Activated CD4-positive, alpha-beta memory T cell treated with anti-CD3 and anti-CD28 coated beads, Interleukin-2, amount 10 ng/mL, durations not matched to agents 7 days and 5 days (primary cell): ENCODE results near the gene MT1H. TPM values are rescaled to one million over a fixed set of nuclear protein-coding genes. Genes with fewer than 3 reads are reported as not detected.
"Not testable (repeated sequence)": the region's sequence is repeated elsewhere in the genome, so short reads cannot be mapped to it uniquely, and the experiment has no call there.

Experiments used
- CTCF ChIA-PET: fragments of 350-600 bp; sonication (Branson Sonifier 250); formaldehyde crosslinking; loops from one replicate; lab custom pipeline; 2021; ENCODE audit warnings: antibody characterized with exemption, inconsistent platforms; lab: Charles Lee
- POLR2A ChIA-PET: fragments of 350-600 bp; sonication (Branson Sonifier 250); formaldehyde crosslinking; loops from one replicate; lab custom pipeline; 2021; ENCODE audit warnings: antibody characterized with exemption; lab: Charles Lee
- DNase-seq: peaks from one replicate; pipeline ENCODE4 v3.0.0-alpha.2; 2020
- H3K27ac Mint-ChIP-seq: one replicate; pipeline ENCODE4 v1.8.0; 2021; ENCODE audit warnings: mild to moderate bottlenecking, mixed read lengths
- H3K27me3 Mint-ChIP-seq: one replicate; pipeline ENCODE4 v1.8.0; 2021; ENCODE audit warnings: mixed read lengths
- H3K36me3 Mint-ChIP-seq: one replicate; pipeline ENCODE4 v1.8.0; 2021; ENCODE audit warnings: low read depth, mixed read lengths
- H3K4me1 Mint-ChIP-seq: one replicate; pipeline ENCODE4 v1.8.0; 2021; ENCODE audit warnings: mixed read lengths
- H3K4me3 Mint-ChIP-seq: one replicate; pipeline ENCODE4 v1.8.0; 2021; ENCODE audit warnings: mild to moderate bottlenecking, mixed read lengths
- H3K9me3 Mint-ChIP-seq: one replicate; pipeline ENCODE4 v1.8.0; 2021; ENCODE audit warnings: mixed read lengths
- total RNA-seq, 2 experiments: library from RNA; stranded (reverse); gene quantifications; one replicate each; pipeline ENCODE4 v1.2.3, GENCODE V29; 2021

The MT1H gene
- total RNA-seq, 2 experiments from 2014 or later = not detected

DNA sequence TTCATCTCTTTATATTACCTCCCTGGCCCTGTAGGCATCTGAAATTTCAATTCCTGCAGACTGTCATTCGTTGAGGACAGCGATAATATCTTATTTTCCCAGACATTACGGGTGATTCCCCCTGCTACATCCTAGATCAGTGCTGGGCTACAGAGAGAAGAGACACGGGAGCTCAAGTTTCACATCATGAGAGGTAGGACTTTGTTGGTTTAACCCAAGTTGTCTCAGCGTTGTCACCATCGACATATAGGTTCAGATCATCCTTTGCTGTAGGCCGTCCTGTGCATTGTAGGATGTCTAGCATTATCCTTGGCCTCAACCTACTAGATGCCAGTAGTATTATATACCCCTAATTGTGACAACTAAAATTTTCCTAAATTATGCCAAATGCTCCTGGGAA, 31.9 kb downstream of the MT1H start:
- H3K9me3 Mint-ChIP-seq = no peaks in the 10 kb centered on the region

DNA sequence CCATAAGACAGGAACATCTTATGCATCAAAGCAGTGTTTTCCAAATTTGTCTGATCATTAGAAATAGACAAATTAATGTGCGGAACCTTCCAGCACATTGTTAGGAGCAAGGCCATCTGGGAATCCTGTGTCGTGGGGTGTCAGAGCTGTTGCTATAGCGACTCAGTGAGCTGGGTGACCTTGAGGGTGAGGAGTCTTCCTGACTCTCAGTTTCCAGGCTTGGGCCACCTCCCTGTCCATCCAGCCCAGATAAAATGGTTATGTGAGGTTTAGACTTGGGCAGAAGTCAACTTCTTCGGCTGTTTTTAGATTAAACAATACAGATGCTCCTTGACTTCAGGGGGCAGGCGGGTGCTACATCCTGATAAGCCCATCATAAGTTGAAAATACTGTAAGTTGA, 33.2 kb downstream of the MT1H start:
- Mint-ChIP-seq H3K4me1 (peaks cover 10% of the 10 kb centered on the region), H3K9me3 (no peaks in the 10 kb centered on the region), H3K4me3 (no peak overlapping the region), H3K27ac (no peak overlapping the region), H3K36me3 (no peaks in the 10 kb centered on the region), H3K27me3 (no peaks in the 10 kb centered on the region)
- no peak for DNase-seq
- ChIA-PET CTCF (interaction anchor here (0.7 to 4.6 kb wide), 30 partner anchors 8 to 385 kb away, joined by 3 to 107 read pairs (median 6); partner anchors contain the start of genes MT1E, MT1X, MT2A and NUDT21), POLR2A (interaction anchor here (1.6 to 3.1 kb wide), 4 partner anchors 20 to 189 kb away, joined by 4 to 20 read pairs (median 13); partner anchors contain the start of genes MT1X and MT2A)

More for the DNA sequence above, 31.9 kb downstream of the MT1H start:
- POLR2A ChIA-PET = interaction anchor here (0.5 to 3.1 kb wide), 13 partner anchors 15 to 250 kb away, joined by 3 to 20 read pairs (median 5); partner anchors contain the start of genes MT1X, MT2A, NUDT21 and OGFOD1
- Mint-ChIP-seq H3K4me3 (no peak overlapping the region), H3K4me1 (peaks cover 8% of the 10 kb centered on the region), H3K27ac (no peak overlapping the region), H3K27me3 (peaks cover 3% of the 10 kb centered on the region), H3K36me3 (no peaks in the 10 kb centered on the region)
- CTCF ChIA-PET = interaction anchor here (0.7 to 4.6 kb wide), 57 partner anchors 9 to 484 kb away, joined by 3 to 107 read pairs (median 5); partner anchors contain the start of genes MT1E, MT1F, MT1H and MT1X
- no peak for DNase-seq

DNA sequence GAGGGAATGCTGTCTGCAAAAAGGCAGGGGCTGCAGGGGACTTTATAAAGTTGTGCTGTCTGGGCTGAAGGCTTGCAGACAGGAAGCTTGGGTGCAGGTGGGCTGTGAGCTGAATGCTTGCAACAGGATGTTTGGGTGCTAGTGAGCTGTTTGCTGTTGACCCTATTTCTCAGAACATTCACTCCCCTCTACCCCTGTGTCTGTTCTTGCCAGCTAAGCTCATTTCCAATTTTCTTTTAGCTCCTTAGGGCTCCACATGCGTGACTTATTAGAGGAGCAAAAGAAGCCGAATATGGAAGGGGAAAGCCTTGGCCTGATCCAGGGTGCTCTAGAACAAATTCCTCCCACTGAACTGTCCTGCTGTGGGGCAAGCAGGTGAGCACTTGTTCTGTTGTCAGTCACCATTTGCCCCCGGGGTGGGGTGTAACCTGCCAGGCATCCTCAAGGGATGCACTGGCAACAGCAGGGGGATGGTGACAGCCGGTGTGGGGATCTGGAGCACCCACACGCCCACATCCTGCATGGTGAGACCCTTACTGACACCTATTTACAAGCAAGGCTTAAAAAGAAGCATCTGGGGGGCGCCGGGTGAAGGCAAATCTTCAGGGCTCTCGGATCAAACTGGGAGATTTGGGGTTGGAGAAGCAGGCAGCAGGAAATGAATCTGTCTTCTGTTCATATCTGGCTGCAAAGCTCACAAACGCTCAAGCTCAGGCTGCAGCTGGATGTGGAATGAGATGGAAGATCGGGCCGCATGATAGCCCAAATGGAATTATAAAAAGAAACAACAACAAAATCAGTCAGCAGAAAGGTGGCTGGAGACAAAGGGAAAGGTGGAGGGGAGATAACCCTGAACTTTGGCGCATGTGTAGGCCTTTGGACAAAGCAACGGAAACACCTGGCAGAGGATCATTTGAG, 39.2 kb downstream of the MT1H start:
- POLR2A ChIA-PET = interaction anchor here (1.3 to 1.7 kb wide), 4 partner anchors 13 to 258 kb away, joined by 3 to 7 read pairs (median 4); partner anchors contain the start of genes MT1X, NUDT21 and OGFOD1
- Mint-ChIP-seq H3K36me3 (no peaks in the 10 kb centered on the region), H3K9me3 (no peaks in the 10 kb centered on the region), H3K4me1 (peaks cover 17% of the 10 kb centered on the region), H3K27me3 (peaks cover 2% of the 10 kb centered on the region), H3K4me3 (no peak overlapping the region), H3K27ac (peak overlapping the region; percentile 40)
- CTCF ChIA-PET = interaction anchor here (0.6 to 1.6 kb wide), 4 partner anchors 11 to 1149 kb away, joined by 3 to 4 read pairs (median 4); no protein-coding TSS in a partner anchor
- DNase-seq = peak; percentile 38

DNA sequence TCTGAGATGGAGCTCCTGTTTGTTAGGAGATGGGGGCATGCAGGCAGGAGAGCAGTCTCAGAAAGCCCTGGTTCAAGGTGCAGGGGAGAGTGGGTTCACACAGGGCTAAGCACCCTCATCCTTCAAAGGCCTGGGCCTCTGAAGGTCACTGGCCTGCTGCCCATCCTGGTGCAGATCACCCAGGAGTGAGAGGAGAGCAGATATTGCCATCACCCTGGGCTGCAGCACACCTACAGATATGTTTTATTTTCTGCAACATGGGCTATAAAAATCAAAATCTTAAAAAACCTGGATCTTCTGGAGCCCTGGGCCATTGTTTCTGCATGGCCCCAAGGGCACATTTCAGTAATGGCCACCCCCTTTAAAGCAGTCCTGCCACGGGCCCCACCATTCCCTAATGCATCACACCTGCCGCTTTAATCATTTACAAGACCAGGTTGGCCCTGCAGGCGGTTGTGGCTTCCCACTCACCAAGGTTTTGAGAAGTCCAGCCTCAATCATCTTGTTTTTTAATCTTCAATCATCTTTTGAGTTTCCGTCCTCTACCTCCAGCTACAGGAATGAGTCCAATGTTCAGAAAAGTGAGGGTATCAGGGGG, 39.9 kb downstream of the MT1H start:
- Mint-ChIP-seq H3K36me3 (no peaks in the 10 kb centered on the region), H3K4me3 (no peak overlapping the region), H3K4me1 (peaks cover 17% of the 10 kb centered on the region), H3K27me3 (peaks cover 2% of the 10 kb centered on the region), H3K27ac (no peak overlapping the region), H3K9me3 (no peaks in the 10 kb centered on the region)
- ChIA-PET CTCF (interaction anchor here (1.6 kb wide), 1 partner anchor 133 kb away, joined by 4 read pairs; no protein-coding TSS in a partner anchor), POLR2A (interaction anchor here (0.9 to 1.7 kb wide), 3 partner anchors 19 to 222 kb away, joined by 3 to 7 read pairs (median 4); partner anchors contain the start of gene MT1X)
- no peak for DNase-seq

- no peaks in the 10 kb centered on the region for H3K9me3 Mint-ChIP-seq
- H3K27me3 Mint-ChIP-seq = peaks cover 2% of the 10 kb centered on the region
- no peak for DNase-seq
- H3K4me3 Mint-ChIP-seq = no peak overlapping the region
- ChIA-PET POLR2A (interaction anchor here (0.9 kb wide), 1 partner anchor 221 kb away, joined by 3 read pairs; no protein-coding TSS in a partner anchor), CTCF (interaction anchor here (1.5 kb wide), 1 partner anchor 8 kb away, joined by 8 read pairs; no protein-coding TSS in a partner anchor)
- H3K36me3 Mint-ChIP-seq = no peaks in the 10 kb centered on the region
- no peak overlapping the region for H3K27ac Mint-ChIP-seq
- H3K4me1 Mint-ChIP-seq = peaks cover 17% of the 10 kb centered on the region
Measured at GRCh38 chr16:56710181-56710737, 40.6 kb downstream of the MT1H start.

DNA sequence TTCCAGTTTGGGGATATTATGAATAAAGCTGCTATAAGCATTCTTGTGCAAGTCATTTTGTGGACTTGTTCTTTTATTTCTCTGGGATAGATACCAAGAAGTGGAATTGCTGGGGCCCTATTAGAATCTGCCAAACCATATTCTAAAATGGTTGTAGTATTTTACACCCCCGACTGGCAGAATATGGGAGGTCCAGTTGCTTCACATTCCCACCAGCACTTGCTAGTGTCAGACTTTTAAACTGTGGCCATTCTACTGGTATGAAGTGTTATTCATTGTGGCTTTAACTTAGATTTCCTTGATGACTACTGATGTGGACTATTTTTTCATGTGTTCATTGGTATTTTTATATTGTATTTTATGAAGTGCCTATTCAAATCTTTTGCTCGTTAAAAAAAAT, 42.2 kb downstream of the MT1H start:
- no peak overlapping the region for H3K27ac Mint-ChIP-seq

GRCh38 chr16:56713794-56714193, 44.2 kb downstream of the MT1H start:
- POLR2A ChIA-PET = no interaction called here
- no peaks in the 10 kb centered on the region for H3K36me3 Mint-ChIP-seq
- CTCF ChIA-PET = interaction anchor here (1.4 kb wide), 1 partner anchor 12 kb away, joined by 4 read pairs; no protein-coding TSS in a partner anchor
- peaks cover 3% of the 10 kb centered on the region for H3K27me3 Mint-ChIP-seq
- no peak overlapping the region for H3K27ac Mint-ChIP-seq
- no peak for DNase-seq
- no peaks in the 10 kb centered on the region for H3K9me3 Mint-ChIP-seq
- H3K4me3 Mint-ChIP-seq = no peak overlapping the region
- H3K4me1 Mint-ChIP-seq = peaks cover 7% of the 10 kb centered on the region

More for the DNA sequence above, 42.2 kb downstream of the MT1H start:
- DNase-seq = no peak
- H3K27me3 Mint-ChIP-seq = peaks cover 2% of the 10 kb centered on the region
- no peak overlapping the region for H3K4me3 Mint-ChIP-seq
- H3K9me3 Mint-ChIP-seq = no peaks in the 10 kb centered on the region
- POLR2A ChIA-PET = no interaction called here
- H3K36me3 Mint-ChIP-seq = no peaks in the 10 kb centered on the region
- CTCF ChIA-PET = no interaction called here
- H3K4me1 Mint-ChIP-seq = peaks cover 17% of the 10 kb centered on the region

GRCh38 chr16:56715126-56715525, 45.5 kb downstream of the MT1H start:
- H3K4me3 Mint-ChIP-seq = no peak overlapping the region
- POLR2A ChIA-PET = no interaction called here
- CTCF ChIA-PET = interaction anchor here (2.9 kb wide), 1 partner anchor 14 kb away, joined by 18 read pairs; no protein-coding TSS in a partner anchor
- H3K27me3 Mint-ChIP-seq = peaks cover 4% of the 10 kb centered on the region
- no peak overlapping the region for H3K27ac Mint-ChIP-seq
- H3K4me1 Mint-ChIP-seq = no peaks in the 10 kb centered on the region
- DNase-seq = no peak
- H3K9me3 Mint-ChIP-seq = no peaks in the 10 kb centered on the region
- no peaks in the 10 kb centered on the region for H3K36me3 Mint-ChIP-seq

GRCh38 chr16:56716761-56717160, 47.1 kb downstream of the MT1H start:
- Mint-ChIP-seq H3K9me3 (no peaks in the 10 kb centered on the region), H3K27ac (no peak overlapping the region), H3K27me3 (peaks cover 15% of the 10 kb centered on the region), H3K4me3 (no peak overlapping the region), H3K4me1 (no peaks in the 10 kb centered on the region), H3K36me3 (no peaks in the 10 kb centered on the region)
- ChIA-PET CTCF (interaction anchor here (2.9 kb wide), 1 partner anchor 15 kb away, joined by 18 read pairs; no protein-coding TSS in a partner anchor), POLR2A (interaction anchor here (0.6 kb wide), 1 partner anchor 12 kb away, joined by 4 read pairs; no protein-coding TSS in a partner anchor)
- no peak for DNase-seq

DNA sequence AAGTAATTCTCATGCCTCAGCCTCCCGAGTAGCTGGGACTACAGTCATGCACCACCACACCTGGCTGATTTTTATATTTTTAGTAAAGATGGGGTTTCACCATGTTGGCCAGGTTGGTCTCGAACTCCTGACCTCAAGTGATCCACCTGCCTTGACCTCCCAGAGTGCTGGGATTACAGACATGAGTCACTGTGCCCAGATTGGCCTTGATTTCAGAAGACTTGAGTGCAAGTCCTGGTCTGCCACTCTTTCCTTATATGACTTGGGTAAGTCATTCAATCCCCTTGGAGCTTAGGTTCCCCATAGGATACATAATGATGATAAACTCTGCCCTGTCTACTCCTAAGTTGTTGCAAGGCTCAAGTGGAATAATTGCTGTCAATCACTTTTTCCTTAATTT, 47.9 kb downstream of the MT1H start:
- H3K9me3 Mint-ChIP-seq, H3K4me1 Mint-ChIP-seq, H3K27ac Mint-ChIP-seq, H3K4me3 Mint-ChIP-seq, H3K36me3 Mint-ChIP-seq, DNase-seq: not testable (repeated sequence)
- ChIA-PET CTCF (interaction anchor here (2.9 kb wide), 1 partner anchor 16 kb away, joined by 18 read pairs; no protein-coding TSS in a partner anchor), POLR2A (interaction anchor here (1.2 kb wide), 1 partner anchor 52 kb away, joined by 3 read pairs; no protein-coding TSS in a partner anchor)
- H3K27me3 Mint-ChIP-seq = peaks cover 22% of the 10 kb centered on the region
